ENCODE data around the gene PMVK.
A peak's percentile ranks its signal among the peaks of the same experiment; 100 is the strongest.

Gene PMVK

DNA sequence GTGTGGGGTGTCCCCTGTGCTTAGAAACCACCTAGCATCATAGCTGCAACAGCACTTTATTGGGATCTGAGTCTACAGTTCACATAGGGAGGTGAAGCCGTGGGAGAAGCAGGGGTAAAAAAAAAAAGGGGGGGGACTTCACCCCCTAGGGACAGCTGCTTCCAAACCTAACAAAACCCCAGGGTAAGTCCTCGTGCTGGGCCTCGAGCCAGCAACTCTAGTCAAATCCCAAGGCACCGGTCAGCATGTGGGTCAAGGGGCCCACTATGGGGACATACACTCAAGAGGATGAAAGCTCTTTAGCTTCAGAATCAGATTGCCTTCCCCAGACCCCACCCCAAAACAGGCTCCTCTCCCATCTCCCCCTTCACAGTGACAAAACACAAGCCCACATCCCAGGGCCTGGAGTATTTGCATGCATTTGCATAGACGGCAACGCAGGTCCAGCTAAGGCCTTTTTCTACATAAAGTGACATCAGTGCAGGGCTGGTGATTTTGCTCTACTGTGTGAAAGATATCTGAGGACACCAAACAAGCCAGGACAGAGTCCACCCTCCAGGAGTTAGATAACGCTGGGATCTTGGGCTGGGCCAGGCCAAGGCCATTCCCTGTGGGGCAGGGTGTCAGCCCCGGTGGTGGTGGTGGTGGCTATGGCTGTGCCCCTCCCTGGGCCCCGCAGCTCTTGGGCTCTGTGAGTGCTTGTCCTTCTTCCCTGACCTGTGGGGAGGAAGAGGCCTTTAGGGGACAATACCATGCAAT is 8.1 kb upstream of the PMVK start:
- TF ChIP-seq TAF1 (IDR thresholded peaks at IDR 0.05; ENCODE audit: borderline replicate concordance, low read depth, low read length) (no peak), POLR2A (IDR thresholded peaks at IDR 0.05; ENCODE audit: low read depth, low read length) (0 out of 2 replicates have a peak, but pooled peaks have one; percentile 14)
- FAIRE-seq (no peak), DNase-seq (ENCODE audit: insufficient read length) (no peak)

GRCh38 chr1:154943649-154944400 is 7.3 kb upstream of the PMVK start:
- FAIRE-seq: peak; percentile 73
- no peak for TF ChIP-seq POLR2AphosphoS5 (IDR thresholded peaks at IDR 0.05; ENCODE audit: low read depth, low read length)
- TF ChIP-seq POLR2A (IDR thresholded peaks at IDR 0.05; ENCODE audit: low read depth, low read length): peak; percentile 36; the same call in 1 of the 2 replicates
- no peak for DNase-seq (ENCODE audit: insufficient read length)

- no peak for FAIRE-seq
Measured at GRCh38 chr1:154941333-154942013, 5.0 kb upstream of the PMVK start.

GRCh38 chr1:154940651-154941194 is 4.2 kb upstream of the PMVK start:
- TF ChIP-seq POLR2A (IDR thresholded peaks at IDR 0.05; ENCODE audit: low read depth, low read length) (no peak), POLR2AphosphoS5 (IDR thresholded peaks at IDR 0.05; ENCODE audit: low read depth, low read length) (no peak), TAF1 (IDR thresholded peaks at IDR 0.05; ENCODE audit: borderline replicate concordance, low read depth, low read length) (no peak)
- FAIRE-seq: peak; percentile 46
- DNase-seq (ENCODE audit: insufficient read length): no peak

More at GRCh38 chr1:154941333-154942013, 5.0 kb upstream of the PMVK start:
- TF ChIP-seq POLR2A (IDR thresholded peaks at IDR 0.05; ENCODE audit: low read depth, low read length) (peak; percentile 46; the same call in 1 of the 2 replicates), POLR2AphosphoS5 (IDR thresholded peaks at IDR 0.05; ENCODE audit: low read depth, low read length) (no peak)
- no peak for DNase-seq (ENCODE audit: insufficient read length)

DNA sequence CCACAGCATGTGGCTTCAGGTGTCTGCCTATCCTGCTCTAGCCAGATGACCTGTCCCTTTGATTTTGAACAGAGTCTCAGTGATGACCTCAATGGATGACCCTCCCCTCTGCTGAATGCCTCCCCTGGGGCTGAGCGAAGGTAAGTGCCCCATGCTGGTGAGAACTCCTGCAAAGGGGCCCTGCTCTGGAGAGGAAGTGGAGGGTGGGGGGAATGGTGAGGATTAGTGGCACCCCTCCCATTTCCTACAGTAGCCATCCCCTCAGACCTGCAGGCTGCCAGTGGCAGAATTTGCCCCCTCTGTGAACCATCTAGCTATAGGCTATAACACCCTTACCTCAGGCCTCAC is 3.7 kb upstream of the PMVK start:
- DNase-seq (ENCODE audit: insufficient read length) (no peak), FAIRE-seq (no peak)
- no peak for TF ChIP-seq TAF1 (IDR thresholded peaks at IDR 0.05; ENCODE audit: borderline replicate concordance, low read depth, low read length)
- no peak for TF ChIP-seq POLR2A (IDR thresholded peaks at IDR 0.05; ENCODE audit: low read depth, low read length)
- no peak for TF ChIP-seq POLR2AphosphoS5 (IDR thresholded peaks at IDR 0.05; ENCODE audit: low read depth, low read length)

DNA sequence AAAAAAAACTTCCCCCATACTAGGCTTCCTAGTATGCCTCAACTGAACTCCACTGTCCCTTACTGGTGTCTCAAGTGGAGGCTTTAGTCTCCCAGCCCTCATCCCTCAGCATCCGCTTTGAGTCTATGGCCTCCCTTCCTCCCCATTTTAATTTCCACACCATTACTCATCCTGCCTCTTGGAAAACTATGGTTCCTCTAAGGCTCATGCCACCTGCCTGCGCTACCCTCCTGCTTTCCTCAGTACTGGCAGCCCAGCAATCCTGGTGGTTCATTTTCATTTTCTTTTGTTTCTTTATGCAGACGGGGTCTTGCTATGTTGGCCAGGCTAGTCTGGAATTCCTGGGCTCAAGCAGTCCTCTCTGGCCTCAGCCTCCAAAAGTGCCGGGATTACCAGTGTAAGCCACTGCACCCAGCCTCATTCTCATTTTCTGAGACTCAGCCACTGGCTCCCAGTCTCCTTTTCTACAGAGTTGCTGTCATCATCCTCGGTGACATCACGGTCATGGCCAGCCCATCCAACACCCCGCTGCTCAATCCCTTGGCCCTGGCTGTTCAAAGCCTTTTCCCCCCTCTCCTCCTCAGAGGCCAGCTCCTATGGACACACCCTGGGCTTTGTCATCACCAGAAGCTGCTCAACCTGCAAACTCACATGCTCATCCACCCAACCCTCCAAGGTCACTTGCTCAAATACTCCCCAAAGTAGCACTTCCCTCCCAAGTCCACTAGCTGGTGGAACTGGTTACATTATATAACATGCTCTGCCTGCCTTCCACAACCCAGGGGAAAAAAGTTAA is 2.3 kb upstream of the PMVK start:
- TF ChIP-seq POLR2A (IDR thresholded peaks at IDR 0.05; ENCODE audit: low read depth, low read length) (no peak), TAF1 (IDR thresholded peaks at IDR 0.05; ENCODE audit: borderline replicate concordance, low read depth, low read length) (no peak), POLR2AphosphoS5 (IDR thresholded peaks at IDR 0.05; ENCODE audit: low read depth, low read length) (no peak)
- FAIRE-seq: no peak
- no peak for DNase-seq (ENCODE audit: insufficient read length)

DNA sequence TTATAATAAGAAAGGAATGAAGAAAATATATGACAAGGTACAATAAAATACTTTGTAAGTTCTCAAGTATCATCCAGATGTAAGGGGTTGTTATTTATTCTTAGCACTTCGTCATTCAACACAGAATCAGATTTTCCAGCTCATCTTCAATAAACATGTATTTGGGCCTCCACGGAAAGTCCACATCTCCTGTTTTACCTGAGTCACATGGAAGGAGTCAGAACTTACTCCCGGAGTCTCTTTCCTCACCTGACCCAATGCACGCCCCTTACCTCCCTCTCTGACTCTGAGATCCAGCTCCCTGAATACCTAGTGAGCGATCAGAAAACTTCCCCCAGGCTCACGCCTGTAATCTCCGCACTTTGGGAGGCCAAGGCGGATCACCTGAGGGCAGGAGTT is 1.5 kb upstream of the PMVK start:
- no peak for DNase-seq (ENCODE audit: insufficient read length)
- no peak for FAIRE-seq
- TF ChIP-seq TAF1 (IDR thresholded peaks at IDR 0.05; ENCODE audit: borderline replicate concordance, low read depth, low read length) (no peak), POLR2AphosphoS5 (IDR thresholded peaks at IDR 0.05; ENCODE audit: low read depth, low read length) (no peak), POLR2A (IDR thresholded peaks at IDR 0.05; ENCODE audit: low read depth, low read length) (no peak)

DNA sequence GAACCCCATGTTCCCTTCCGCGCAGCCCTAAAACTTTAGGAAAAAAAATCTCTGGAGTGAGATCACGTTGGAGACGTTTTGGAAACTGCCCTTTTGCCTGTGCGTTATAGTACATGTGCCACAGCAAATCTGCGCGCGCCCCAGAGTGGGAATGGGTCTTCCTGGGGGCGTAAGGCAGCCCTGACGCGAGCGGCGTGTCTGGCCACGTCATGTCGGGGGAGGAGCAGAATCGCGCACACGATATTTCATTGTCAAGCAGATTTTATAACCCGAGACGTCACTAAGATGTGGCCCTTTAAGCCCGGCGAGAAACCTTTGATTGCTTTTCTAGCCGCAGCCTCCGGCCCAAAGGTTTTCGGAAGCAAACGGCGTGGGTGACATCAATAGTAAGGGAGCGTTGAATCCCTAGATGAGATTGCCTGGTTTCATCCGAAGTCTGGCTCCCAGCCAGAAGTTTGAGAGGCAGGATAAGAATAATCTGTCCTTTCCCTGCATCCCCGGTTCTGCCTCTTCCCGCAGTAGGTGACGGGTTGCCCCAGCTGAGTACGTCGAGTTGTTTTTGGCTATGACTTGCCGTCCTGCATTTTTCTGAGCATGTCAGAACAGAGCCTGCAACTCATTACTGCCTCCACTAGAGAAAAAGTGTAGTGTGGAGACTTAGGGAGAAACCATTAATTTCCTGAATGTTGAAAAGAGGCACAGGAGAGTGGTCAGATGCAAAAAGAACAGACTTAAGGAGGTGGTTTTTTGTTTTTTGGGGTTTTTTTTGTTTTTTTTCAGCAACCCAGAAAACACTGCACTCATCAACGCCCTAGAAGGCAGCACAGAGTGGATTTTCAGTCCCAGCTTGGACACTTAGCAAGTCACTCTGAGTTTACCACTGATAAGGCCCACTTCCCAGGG is 817 bp upstream of the PMVK start:
- DNase-seq (ENCODE audit: insufficient read length) (peak; percentile 72), FAIRE-seq (peak; percentile 14)
- no peak for TF ChIP-seq TAF1 (IDR thresholded peaks at IDR 0.05; ENCODE audit: borderline replicate concordance, low read depth, low read length)
- TF ChIP-seq POLR2AphosphoS5 (IDR thresholded peaks at IDR 0.05; ENCODE audit: low read depth, low read length): peak; percentile 45; the same call in 1 of the 2 replicates
- peak; percentile 60; the same call in 1 of the 2 replicates for TF ChIP-seq POLR2A (IDR thresholded peaks at IDR 0.05; ENCODE audit: low read depth, low read length)

- FAIRE-seq (no peak), DNase-seq (ENCODE audit: insufficient read length) (no peak)
- no peak for TF ChIP-seq POLR2A (IDR thresholded peaks at IDR 0.05; ENCODE audit: low read depth, low read length)
- TF ChIP-seq TAF1 (IDR thresholded peaks at IDR 0.05; ENCODE audit: borderline replicate concordance, low read depth, low read length): no peak
- no peak for TF ChIP-seq POLR2AphosphoS5 (IDR thresholded peaks at IDR 0.05; ENCODE audit: low read depth, low read length)
Measured at GRCh38 chr1:154935749-154936554, 567 bp downstream of the PMVK start.
